NCI-H226 (cell line): ENCODE measurements around the gene STMP1.

ENCODE experiments used
- DNase-seq: peaks from one replicate; pipeline ENCODE4 v3.0.0-alpha.2; 2015

Gene STMP1

GRCh38 chr7:135704074-135704473 lies 41.8 kb downstream of the STMP1 start:
- DNase-seq: no peak

- no peak for DNase-seq
Observed at GRCh38 chr7:135704698-135705097, 42.4 kb downstream of the STMP1 start.

GRCh38 chr7:135706038-135706742 lies 43.9 kb downstream of the STMP1 start:
- DNase-seq: no peak

DNA sequence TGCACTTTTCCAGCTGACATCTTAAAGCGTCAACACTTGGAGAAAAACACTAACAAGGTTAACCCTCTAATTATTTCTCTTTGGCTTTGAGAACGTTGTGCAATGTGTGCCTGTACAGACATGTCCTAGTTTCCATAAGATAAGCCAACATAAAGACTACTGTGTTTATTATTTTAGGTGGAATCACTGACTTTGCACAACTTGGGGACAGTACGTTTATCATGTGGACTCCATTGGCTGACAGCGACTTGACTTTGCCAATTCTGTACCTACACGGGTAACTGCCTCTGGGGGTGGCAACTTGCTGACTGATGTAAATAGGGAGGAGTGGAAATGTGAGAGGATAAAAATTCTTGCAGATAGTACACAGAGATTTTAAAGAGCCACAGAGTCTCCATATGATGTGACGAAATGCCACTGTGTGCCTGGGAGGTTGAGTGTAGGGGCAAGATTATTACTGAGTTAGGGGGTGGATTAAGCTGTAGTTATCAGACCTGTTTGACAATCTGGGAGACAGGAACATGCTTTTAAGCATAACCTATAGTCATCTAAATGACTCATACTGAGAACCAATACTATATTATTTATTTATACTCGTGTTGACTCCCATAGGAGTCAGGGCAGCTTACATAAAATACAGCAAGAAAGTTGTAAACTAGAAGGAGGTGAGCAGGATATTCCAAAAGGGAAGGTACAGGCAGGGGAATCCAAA lies 44.7 kb downstream of the STMP1 start:
- DNase-seq: no peak

DNA sequence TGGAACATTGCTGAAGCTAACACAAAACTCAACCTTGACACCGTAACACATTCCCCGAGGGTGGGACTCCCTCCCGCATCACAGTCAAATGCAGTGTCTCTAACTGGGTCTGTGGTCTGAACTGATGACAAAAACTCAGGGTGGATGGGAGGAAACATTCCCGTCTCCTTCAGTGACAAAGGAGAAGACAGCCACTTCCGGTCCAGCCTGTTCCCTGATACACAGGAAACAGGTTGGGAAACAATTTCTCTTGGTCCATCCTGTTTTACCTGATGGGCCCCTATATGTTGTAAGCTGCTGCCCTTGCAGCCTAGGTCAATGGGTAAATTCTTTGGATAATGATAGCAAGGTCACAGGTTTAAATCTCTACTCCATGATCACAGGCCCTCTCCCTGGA lies 45.3 kb downstream of the STMP1 start:
- no peak for DNase-seq

GRCh38 chr7:135708041-135708440 lies 45.7 kb downstream of the STMP1 start:
- no peak for DNase-seq

DNA sequence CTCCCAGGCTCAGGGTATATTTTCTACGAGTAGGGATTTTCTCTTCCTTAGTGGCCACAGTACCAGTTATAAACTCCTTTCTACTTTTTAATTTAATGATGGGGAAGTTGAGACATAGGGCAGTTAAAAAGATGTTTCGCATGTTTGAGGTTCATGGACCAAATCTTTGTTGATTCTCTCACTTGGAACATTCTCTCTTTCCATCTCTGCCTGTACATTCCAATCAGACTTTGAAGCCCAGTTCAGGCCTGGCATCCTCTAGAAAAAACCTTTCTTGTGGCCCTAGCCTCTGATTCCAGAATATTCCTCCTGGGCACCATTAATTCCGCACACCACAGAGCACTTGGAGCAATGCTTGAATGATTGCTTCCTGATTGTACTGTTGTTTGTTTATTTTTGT lies 47.2 kb downstream of the STMP1 start:
- no peak for DNase-seq

DNA sequence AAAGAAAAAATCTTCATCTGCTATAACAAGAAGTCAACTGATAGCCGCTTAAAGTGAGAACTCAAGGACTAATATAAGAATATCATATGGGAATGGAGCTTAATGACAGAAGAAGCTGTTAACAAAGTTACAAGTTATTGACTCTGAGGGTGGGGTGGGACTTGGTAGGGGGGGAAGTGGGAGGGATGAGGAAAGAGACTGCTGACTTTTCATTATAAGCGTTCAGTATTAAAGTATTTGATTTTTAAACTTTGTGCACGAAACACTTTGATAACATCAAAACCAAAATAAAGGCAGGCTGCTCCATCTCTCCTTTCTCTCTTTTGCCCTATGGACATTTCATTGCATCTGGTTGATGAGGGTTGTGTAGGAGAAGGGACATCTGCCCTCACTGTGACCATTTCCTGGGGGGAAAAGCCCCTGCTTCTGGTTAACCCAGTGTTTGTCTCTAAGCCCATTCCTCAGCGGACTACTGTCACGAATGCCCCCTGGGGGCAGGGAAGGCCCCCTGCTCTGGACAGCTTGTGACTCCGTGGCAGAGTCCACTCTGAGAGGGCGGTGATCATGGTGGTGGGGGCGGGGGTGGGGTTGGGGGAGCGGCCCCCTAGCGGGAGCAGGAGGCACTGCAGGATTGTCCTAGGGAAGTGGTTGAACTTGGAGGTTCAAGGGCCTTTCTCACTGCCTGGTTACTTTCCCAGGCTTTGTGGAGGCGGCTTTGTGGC lies 48.3 kb downstream of the STMP1 start:
- no peak for DNase-seq

DNA sequence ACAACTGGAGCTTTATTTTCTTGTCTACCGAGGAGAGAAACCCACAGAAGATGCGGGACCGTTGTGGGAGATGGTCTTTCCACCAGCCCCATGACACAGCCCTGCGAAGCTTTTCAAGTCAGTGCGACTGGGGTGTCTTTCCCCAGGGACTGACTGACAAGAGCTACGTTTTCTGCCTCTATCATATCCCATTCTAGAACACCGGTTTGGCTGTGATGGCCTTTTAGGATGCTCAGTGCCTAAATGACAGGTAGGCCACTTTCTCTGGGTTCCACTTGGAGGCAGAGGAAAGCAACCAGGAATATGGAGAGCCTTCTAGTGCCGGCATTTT lies 48.8 kb downstream of the STMP1 start:
- DNase-seq: no peak

GRCh38 chr7:135712182-135712782 lies 50.0 kb downstream of the STMP1 start:
- DNase-seq: no peak

DNA sequence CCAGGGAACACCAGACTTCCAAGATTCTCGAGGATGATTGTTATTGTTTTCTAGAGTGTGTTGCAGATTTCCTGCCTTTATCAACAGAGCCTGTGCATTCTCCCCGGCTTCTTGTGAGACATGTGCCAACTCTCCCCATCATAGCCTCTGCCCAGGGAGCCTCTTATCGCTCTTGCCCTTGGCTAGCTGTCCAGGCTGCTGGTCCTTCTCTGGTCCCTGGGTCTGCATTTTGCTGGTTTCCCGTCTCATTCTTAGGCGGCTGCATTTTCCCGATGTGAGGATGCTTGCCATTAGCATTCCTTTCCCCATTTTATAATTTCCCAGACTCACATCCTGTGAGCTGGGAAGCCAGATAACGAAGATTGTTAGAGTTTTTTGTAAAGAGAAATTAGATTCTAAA lies 50.5 kb downstream of the STMP1 start:
- no peak for DNase-seq

- no peak for DNase-seq
Observed at GRCh38 chr7:135713836-135714470, 51.6 kb downstream of the STMP1 start.

GRCh38 chr7:135714534-135715009 lies 52.3 kb downstream of the STMP1 start:
- DNase-seq: peak; percentile 95

DNA sequence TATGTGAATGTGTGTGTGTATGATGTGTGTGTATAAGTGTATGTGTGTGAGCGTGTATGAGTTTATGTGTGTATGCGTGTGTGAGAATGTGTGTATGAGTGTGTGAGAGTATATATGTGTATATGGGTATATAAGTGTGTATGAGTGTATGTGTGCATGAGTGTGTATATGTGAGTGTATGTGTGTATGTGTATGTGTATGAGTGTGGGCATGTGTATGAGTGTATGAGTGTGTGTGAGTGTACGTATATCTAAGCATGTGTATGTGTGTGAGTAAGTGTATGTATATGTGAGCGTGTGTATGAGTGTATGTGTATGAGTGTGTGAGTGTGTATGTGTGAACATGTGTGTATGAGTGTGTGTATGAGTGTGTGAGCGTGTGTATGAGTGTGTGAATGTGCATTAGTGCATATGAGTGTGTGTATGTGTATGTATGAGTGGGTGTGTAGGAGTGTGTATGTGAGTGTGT lies 52.8 kb downstream of the STMP1 start:
- DNase-seq: no peak

DNA sequence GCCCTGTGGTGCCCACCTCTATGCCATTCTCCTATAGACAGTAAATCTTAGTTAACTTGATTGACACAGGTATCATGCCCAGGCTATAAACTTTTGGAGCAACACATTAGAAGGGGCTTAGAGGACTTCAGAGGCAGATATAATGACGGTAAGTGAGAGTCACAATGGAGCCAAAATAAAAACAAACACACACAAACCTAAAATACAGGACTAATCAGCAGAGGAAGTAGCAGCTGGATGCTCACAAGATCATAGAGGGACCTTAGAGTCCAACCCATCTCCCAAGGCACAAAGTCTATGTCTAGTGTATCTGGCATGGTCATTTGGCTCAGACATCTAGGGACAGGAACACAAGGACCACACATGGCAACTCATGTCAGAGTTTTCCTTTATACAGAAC lies 53.4 kb downstream of the STMP1 start:
- no peak for DNase-seq

- DNase-seq: peak; percentile 80
Observed at GRCh38 chr7:135716677-135717238, 54.4 kb downstream of the STMP1 start.

- no peak for DNase-seq
Observed at GRCh38 chr7:135717693-135718092, 55.4 kb downstream of the STMP1 start.

- DNase-seq: no peak
Observed at GRCh38 chr7:135718219-135718618, 55.9 kb downstream of the STMP1 start.

- no peak for DNase-seq
Observed at GRCh38 chr7:135718794-135719437, 56.6 kb downstream of the STMP1 start.

- no peak for DNase-seq
Observed at GRCh38 chr7:135719688-135720087, 57.4 kb downstream of the STMP1 start.

GRCh38 chr7:135721198-135721820 lies 59.0 kb downstream of the STMP1 start:
- DNase-seq: no peak

- DNase-seq: no peak
Observed at GRCh38 chr7:135723411-135723810, 61.1 kb downstream of the STMP1 start.
